H9 (cell line): ENCODE measurements around the gene CHRNA4. TPM values are rescaled to one million over a fixed set of nuclear protein-coding genes. Genes with fewer than 3 reads are reported as not detected.

Experiments used
- DNase-seq: peaks from one replicate; pipeline ENCODE4 v3.0.0-alpha.2; 2017
- H2AFZ ChIP-seq: one replicate; pipeline ENCODE4 v1.6.1; 2013; ENCODE audit warnings: mild to moderate bottlenecking, low read length, control low read depth, moderate library complexity
- H2AK5ac ChIP-seq: 2 replicates; pipeline ENCODE4 v1.6.1; 2013; ENCODE audit warnings: low read length, control low read depth, mixed read lengths; ENCODE audit not compliant: insufficient read length
- H2BK120ac ChIP-seq: one replicate; pipeline ENCODE4 v1.6.1; 2013; ENCODE audit warnings: low read depth, mild to moderate bottlenecking, low read length, control low read depth, inconsistent platforms; ENCODE audit not compliant: poor library complexity, severe bottlenecking
- H2BK12ac ChIP-seq: 2 replicates; pipeline ENCODE4 v1.6.1; 2013; ENCODE audit warnings: low read length, control low read depth, mixed read lengths, low read depth; ENCODE audit not compliant: insufficient read length
- H2BK15ac ChIP-seq: 2 replicates; pipeline ENCODE4 v1.6.1; 2013; ENCODE audit warnings: low read depth, low read length, control low read depth
- H2BK20ac ChIP-seq: one replicate; pipeline ENCODE4 v1.6.1; 2013; ENCODE audit warnings: low read depth, mild to moderate bottlenecking, low read length, control low read depth, inconsistent platforms; ENCODE audit not compliant: poor library complexity, severe bottlenecking
- H2BK5ac ChIP-seq: 2 replicates; pipeline ENCODE4 v1.6.1; 2013; ENCODE audit warnings: low read length, control low read depth, mixed read lengths; ENCODE audit not compliant: insufficient read length
- H3K14ac ChIP-seq: 2 replicates; pipeline ENCODE4 v1.6.1; 2013; ENCODE audit warnings: low read length, control low read depth; ENCODE audit not compliant: insufficient read depth
- H3K18ac ChIP-seq: 2 replicates; pipeline ENCODE4 v1.6.1; 2013; ENCODE audit warnings: low read depth, mild to moderate bottlenecking, mixed read lengths, low read length, control low read depth; ENCODE audit not compliant: insufficient read length
- H3K23ac ChIP-seq: 2 replicates; pipeline ENCODE4 v1.6.1; 2013; ENCODE audit warnings: low read length, control low read depth, mixed read lengths, low read depth; ENCODE audit not compliant: insufficient read length
- H3K23me2 ChIP-seq: 2 replicates; pipeline ENCODE4 v1.6.1; 2013; ENCODE audit warnings: low read depth, mild to moderate bottlenecking, mixed read lengths, low read length, control low read depth; ENCODE audit not compliant: insufficient read length, poor library complexity, severe bottlenecking
- H3K27ac ChIP-seq: 2 replicates; pipeline ENCODE4 v1.5.1; 2013; ENCODE audit warnings: low read length, control low read depth, mixed read lengths, low read depth; ENCODE audit not compliant: insufficient read length
- H3K27me3 ChIP-seq: 2 replicates; pipeline ENCODE4 v1.6.1; 2013; ENCODE audit warnings: low read length, control low read depth, inconsistent platforms; ENCODE audit not compliant: insufficient read depth
- H3K4ac ChIP-seq: 2 replicates; pipeline ENCODE4 v1.6.1; 2013; ENCODE audit warnings: low read depth, mild to moderate bottlenecking, control low read depth, inconsistent platforms, low read length, moderate library complexity
- H3K4me1 ChIP-seq: 2 replicates; pipeline ENCODE4 v1.6.1; 2013; ENCODE audit warnings: low read length, control low read depth, inconsistent platforms; ENCODE audit not compliant: insufficient read depth
- H3K4me2 ChIP-seq: 2 replicates; pipeline ENCODE4 v1.6.1; 2013; ENCODE audit warnings: low read length, control low read depth, mixed read lengths; ENCODE audit not compliant: insufficient read length, insufficient read depth
- H3K56ac ChIP-seq: 2 replicates; pipeline ENCODE4 v1.6.1; 2013; ENCODE audit warnings: low read depth, mild to moderate bottlenecking, mixed read lengths, low read length, control low read depth; ENCODE audit not compliant: insufficient read length
- H3K79me1 ChIP-seq: 2 replicates; pipeline ENCODE4 v1.6.1; 2013; ENCODE audit warnings: low read depth, mild to moderate bottlenecking, moderate library complexity, low read length, control low read depth, inconsistent platforms; ENCODE audit not compliant: insufficient read depth, poor library complexity, severe bottlenecking
- H3K79me2 ChIP-seq: 2 replicates; pipeline ENCODE4 v1.6.1; 2013; ENCODE audit warnings: low read length, control low read depth, inconsistent platforms; ENCODE audit not compliant: insufficient read depth
- H3K9ac ChIP-seq: 2 replicates; pipeline ENCODE4 v1.6.1; 2013; ENCODE audit warnings: low read length, control low read depth, mixed read lengths; ENCODE audit not compliant: insufficient read length; ENCODE audit errors: extremely low read depth
- H3K9me3 ChIP-seq: one replicate; pipeline ENCODE4 v1.6.1; 2013; ENCODE audit warnings: low read depth, low read length, inconsistent platforms; ENCODE audit not compliant: control insufficient read depth
- H3T11ph ChIP-seq: one replicate; pipeline ENCODE4 v1.6.1; 2013; ENCODE audit warnings: mild to moderate bottlenecking, low read length, control low read depth, inconsistent platforms
- H4K20me1 ChIP-seq: one replicate; pipeline ENCODE4 v1.6.1; 2013; ENCODE audit not compliant: control insufficient read depth, insufficient read length, insufficient read depth
- H4K5ac ChIP-seq: 2 replicates; pipeline ENCODE4 v1.6.1; 2013; ENCODE audit warnings: low read depth, mild to moderate bottlenecking, mixed read lengths, low read length, control low read depth; ENCODE audit not compliant: insufficient read length
- H4K8ac ChIP-seq: replicated peaks from 2 replicates; pipeline ENCODE4 v1.6.1; 2013; ENCODE audit warnings: low read length, control low read depth, mixed read lengths, low read depth; ENCODE audit not compliant: insufficient read length
- H4K91ac ChIP-seq: 2 replicates; pipeline ENCODE4 v1.6.1; 2013; ENCODE audit warnings: low read depth, mild to moderate bottlenecking, moderate library complexity, mixed read lengths, low read length, control low read depth; ENCODE audit not compliant: insufficient read length
- H3K27ac Mint-ChIP-seq, 3 experiments: 2 replicates in 2 of 3; 3 replicates in 1 of 3; pipeline ENCODE4 v1.8.0; 2020 to 2021; ENCODE audit warnings: mixed read lengths in 3 of 3, mild to moderate bottlenecking in 1 of 3, moderate library complexity in 1 of 3
- H3K27me3 Mint-ChIP-seq: 2 replicates; pipeline ENCODE4 v1.8.0; 2021; ENCODE audit warnings: low read depth, mild to moderate bottlenecking, moderate library complexity, mixed read lengths
- H3K36me3 Mint-ChIP-seq, 3 experiments: 2 replicates in 2 of 3; 3 replicates in 1 of 3; pipeline ENCODE4 v1.8.0; 2020 to 2021; ENCODE audit warnings: low read depth in 3 of 3, mixed read lengths in 3 of 3; ENCODE audit not compliant: insufficient read depth in 1 of 3
- H3K4me1 Mint-ChIP-seq, 2 experiments: 2 replicates each; pipeline ENCODE4 v1.8.0; 2020; ENCODE audit warnings: mixed read lengths in 2 of 2
- H3K4me3 Mint-ChIP-seq, 2 experiments: 2 replicates in 1 of 2; 3 replicates in 1 of 2; pipeline ENCODE4 v1.8.0; 2020 to 2021; ENCODE audit warnings: mild to moderate bottlenecking in 2 of 2, mixed read lengths in 2 of 2, moderate library complexity in 1 of 2
- H3K9me3 Mint-ChIP-seq, 2 experiments: 2 replicates in 1 of 2; 3 replicates in 1 of 2; pipeline ENCODE4 v1.8.0; 2020; ENCODE audit warnings: mild to moderate bottlenecking in 2 of 2, mixed read lengths in 2 of 2, moderate library complexity in 1 of 2
- WGBS: extraction: QIAGEN DNeasy Blood & Tissue Kit; methylation state at CpG from one replicate; pipeline ENCODE4 v1.1.7; 2013; ENCODE audit warnings: missing lambda C conversion rate, low lambda C conversion rate, mixed read lengths; ENCODE audit not compliant: insufficient read length; ENCODE audit errors: extremely low coverage; 5-methylcytosine and 5-hydroxymethylcytosine counted together
- total RNA-seq: library from RNA; stranded (reverse); gene quantifications from 2 replicates; pipeline ENCODE4 v1.2.1, GENCODE V29; 2021
- TF ChIP-seq, protein P1 (sequence below): fragments of 200-600 bp; sonication (generic); conservative IDR thresholded peaks from 3 replicates; pipeline ENCODE4 v1.8.0; 2021; ENCODE audit warnings: antibody characterized with exemption, mild to moderate bottlenecking

The CHRNA4 gene
- total RNA-seq, 1 experiment from 2014 or later: 2.5 TPM

DNA sequence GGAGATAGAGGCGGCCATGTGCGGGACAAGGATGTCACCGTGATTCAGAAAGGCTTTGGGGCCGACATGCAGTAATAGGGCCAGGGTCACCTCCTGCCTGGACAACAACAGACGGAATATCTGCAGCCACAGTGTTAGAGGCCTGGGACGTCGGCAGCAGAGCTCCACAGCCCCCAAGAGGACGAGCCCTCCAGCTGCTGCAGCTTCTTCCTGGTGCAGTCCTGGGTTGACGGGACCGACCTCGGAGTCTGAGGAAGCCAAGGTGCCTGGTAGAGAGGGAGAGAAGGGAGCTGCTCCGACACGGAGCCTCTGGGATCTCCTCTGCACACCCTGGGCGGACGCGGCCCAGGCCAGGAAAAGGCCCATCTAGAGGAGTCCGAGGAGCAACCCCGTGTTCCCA lies 23.2 kb upstream of the CHRNA4 start:
- no peak overlapping the region for H3K4ac ChIP-seq
- H2BK120ac ChIP-seq: no peak overlapping the region
- H2AK5ac ChIP-seq: no peak overlapping the region
- peaks cover 17% of the 10 kb centered on the region for H3K9me3 ChIP-seq
- no peak for DNase-seq
- H3K27me3 ChIP-seq: no peaks in the 10 kb centered on the region
- H4K5ac ChIP-seq: no peak overlapping the region
- H2BK12ac ChIP-seq: no peak overlapping the region
- peaks cover 33 to 42% of the 10 kb centered on the region in 2 experiments for H3K9me3 Mint-ChIP-seq
- H3K27ac Mint-ChIP-seq: no peak overlapping the region
- H3T11ph ChIP-seq: no peak overlapping the region
- H3K4me3 Mint-ChIP-seq: no peak overlapping the region
- TF ChIP-seq, protein P1, sequence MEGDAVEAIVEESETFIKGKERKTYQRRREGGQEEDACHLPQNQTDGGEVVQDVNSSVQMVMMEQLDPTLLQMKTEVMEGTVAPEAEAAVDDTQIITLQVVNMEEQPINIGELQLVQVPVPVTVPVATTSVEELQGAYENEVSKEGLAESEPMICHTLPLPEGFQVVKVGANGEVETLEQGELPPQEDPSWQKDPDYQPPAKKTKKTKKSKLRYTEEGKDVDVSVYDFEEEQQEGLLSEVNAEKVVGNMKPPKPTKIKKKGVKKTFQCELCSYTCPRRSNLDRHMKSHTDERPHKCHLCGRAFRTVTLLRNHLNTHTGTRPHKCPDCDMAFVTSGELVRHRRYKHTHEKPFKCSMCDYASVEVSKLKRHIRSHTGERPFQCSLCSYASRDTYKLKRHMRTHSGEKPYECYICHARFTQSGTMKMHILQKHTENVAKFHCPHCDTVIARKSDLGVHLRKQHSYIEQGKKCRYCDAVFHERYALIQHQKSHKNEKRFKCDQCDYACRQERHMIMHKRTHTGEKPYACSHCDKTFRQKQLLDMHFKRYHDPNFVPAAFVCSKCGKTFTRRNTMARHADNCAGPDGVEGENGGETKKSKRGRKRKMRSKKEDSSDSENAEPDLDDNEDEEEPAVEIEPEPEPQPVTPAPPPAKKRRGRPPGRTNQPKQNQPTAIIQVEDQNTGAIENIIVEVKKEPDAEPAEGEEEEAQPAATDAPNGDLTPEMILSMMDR: no peak
- no peak overlapping the region for H2BK15ac ChIP-seq
- peaks cover 37% of the 10 kb centered on the region for H3K27me3 Mint-ChIP-seq
- H3K36me3 Mint-ChIP-seq: peaks cover 10 to 19% (median 19%) of the 10 kb centered on the region in 3 experiments
- peaks cover 6 to 15% of the 10 kb centered on the region in 2 experiments for H3K4me1 Mint-ChIP-seq
- WGBS: no CpG with 5 or more reads among the region's 18 CpGs
- H3K18ac ChIP-seq: no peak overlapping the region
- H3K9ac ChIP-seq: no peak overlapping the region
- no peak overlapping the region for H3K27ac ChIP-seq
- H2BK5ac ChIP-seq: no peak overlapping the region
- no peak overlapping the region for H3K14ac ChIP-seq
- no peak overlapping the region for H2BK20ac ChIP-seq
- no peaks in the 10 kb centered on the region for H3K79me1 ChIP-seq
- no peak overlapping the region for H4K91ac ChIP-seq
- no peak overlapping the region for H3K56ac ChIP-seq
- H3K23me2 ChIP-seq: no peaks in the 10 kb centered on the region
- H3K79me2 ChIP-seq: 0 out of 2 replicates have a peak, but pooled peaks cover 1% of the 10 kb centered on the region
- H2AFZ ChIP-seq: no peak overlapping the region
- H4K20me1 ChIP-seq: no peaks in the 10 kb centered on the region
- H3K4me1 ChIP-seq: no peaks in the 10 kb centered on the region
- no peak overlapping the region for H3K23ac ChIP-seq
- no peak overlapping the region for H3K4me2 ChIP-seq
- H4K8ac ChIP-seq: no peak overlapping the region
